AG04449 (cell line): ENCODE measurements around the gene RBM23.
"Not testable (repeated sequence)": the region's sequence is repeated elsewhere in the genome, so short reads cannot be mapped to it uniquely, and the experiment has no call there.

Source experiments
- CTCF ChIA-PET: fragments of 350-600 bp; formaldehyde crosslinking; extraction: SDS; loops from one replicate; lab custom pipeline; 2021; ENCODE audit warnings: antibody characterized with exemption; lab: Yijun Ruan, JAX
- POLR2A ChIA-PET: fragments of 400-600, 350-600 bp; formaldehyde crosslinking; extraction: SDS; loops from one replicate; lab custom pipeline; 2020; ENCODE audit warnings: antibody characterized with exemption, inconsistent platforms; lab: Yijun Ruan, JAX
- DNase-seq: peaks from one replicate; pipeline ENCODE4 v3.0.0-alpha.2; 2010; ENCODE audit warnings: low read depth, low spot score
- H3K4me3 ChIP-seq: 2 replicates; pipeline ENCODE4 v1.5.1; 2011; ENCODE audit warnings: low read depth, mild to moderate bottlenecking, control low read depth, low read length
- TF ChIP-seq, protein P1 (sequence below): IDR thresholded peaks from one replicate; pipeline ENCODE4 v1.5.1; 2011; ENCODE audit warnings: mild to moderate bottlenecking, moderate library complexity, low read length, control low read depth, inconsistent platforms; ENCODE audit not compliant: insufficient read depth; ENCODE audit errors: missing control alignments

RBM23 gene

DNA sequence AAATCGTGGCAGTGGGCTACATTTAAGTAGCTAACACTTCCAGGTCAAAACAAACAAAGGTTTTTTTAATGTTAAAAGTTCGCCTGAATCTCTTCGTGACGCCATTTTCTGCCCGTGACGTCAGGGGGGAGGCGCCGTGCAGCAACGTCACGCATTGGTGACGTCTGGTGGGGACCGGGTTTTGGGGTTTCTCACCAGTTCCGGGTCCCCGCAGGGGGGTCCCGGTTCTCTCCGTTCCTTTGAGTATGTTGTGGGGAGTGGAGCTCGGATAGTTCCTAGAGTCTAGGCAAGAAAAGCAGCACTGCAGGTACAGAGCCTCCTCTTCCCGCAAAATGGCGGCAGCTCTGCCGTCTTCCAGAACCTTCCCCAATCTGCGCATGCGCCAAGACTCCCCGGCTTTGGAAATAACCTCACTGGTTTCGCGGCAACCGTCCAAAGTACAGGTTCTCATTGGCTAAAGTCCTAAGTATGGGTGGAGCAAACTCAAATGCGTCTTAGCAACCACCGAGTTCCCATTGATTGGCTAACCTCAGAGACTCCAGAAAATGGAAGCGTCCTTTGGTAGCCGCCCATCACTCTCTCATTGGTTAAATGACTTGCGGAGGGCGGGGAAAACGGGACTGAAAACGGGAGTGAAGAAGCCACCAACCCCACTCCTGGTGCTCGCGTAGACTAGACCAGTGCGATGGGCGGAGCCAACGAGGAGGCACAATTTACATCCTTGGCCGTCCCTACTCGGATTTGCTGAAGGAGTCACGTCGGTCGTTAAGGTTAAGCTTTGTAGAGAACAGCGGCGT lies at the start of gene RBM23:
Gene RBM23, minus strand, starts transcription at position 346 of the 797 bp plus-strand sequence.
- ChIA-PET POLR2A (interaction anchor here (0.8 to 2.1 kb wide), 5 partner anchors 8 to 64 kb away, joined by 4 to 13 read pairs (median 5); partner anchors contain the start of genes AJUBA, PRMT5 and REM2), CTCF (interaction anchor here (0.9 to 8.7 kb wide), 16 partner anchors 11 to 362 kb away, joined by 3 to 97 read pairs (median 6); partner anchors contain the start of genes AJUBA, OXA1L and PRMT5)
- peak; percentile 99 for DNase-seq
- H3K4me3 ChIP-seq: peak within 1 kb of the TSS; percentile 76
- TF ChIP-seq, protein P1, sequence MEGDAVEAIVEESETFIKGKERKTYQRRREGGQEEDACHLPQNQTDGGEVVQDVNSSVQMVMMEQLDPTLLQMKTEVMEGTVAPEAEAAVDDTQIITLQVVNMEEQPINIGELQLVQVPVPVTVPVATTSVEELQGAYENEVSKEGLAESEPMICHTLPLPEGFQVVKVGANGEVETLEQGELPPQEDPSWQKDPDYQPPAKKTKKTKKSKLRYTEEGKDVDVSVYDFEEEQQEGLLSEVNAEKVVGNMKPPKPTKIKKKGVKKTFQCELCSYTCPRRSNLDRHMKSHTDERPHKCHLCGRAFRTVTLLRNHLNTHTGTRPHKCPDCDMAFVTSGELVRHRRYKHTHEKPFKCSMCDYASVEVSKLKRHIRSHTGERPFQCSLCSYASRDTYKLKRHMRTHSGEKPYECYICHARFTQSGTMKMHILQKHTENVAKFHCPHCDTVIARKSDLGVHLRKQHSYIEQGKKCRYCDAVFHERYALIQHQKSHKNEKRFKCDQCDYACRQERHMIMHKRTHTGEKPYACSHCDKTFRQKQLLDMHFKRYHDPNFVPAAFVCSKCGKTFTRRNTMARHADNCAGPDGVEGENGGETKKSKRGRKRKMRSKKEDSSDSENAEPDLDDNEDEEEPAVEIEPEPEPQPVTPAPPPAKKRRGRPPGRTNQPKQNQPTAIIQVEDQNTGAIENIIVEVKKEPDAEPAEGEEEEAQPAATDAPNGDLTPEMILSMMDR: no peak

DNA sequence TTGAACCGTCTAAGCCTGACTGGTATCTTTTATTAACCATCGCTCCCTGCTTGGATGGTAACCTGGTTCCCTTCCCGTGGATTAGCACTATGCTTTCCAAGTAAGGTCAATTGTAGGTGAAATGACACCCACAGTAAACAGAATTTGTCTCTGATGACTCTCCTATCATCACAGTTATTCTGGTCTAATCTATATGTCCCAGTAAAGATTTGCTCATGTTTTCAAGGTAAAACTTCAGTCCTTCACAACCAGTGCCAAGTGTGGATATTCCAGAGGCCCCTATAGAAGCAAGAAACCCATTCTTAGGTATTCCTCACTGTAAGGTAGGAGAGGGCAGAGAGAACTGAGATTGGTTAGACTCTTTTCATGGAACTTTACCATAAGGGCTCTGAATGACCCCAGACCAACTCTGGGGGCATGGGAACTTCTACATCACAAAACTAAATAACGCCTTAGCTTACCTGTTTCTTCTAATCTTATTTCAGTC lies 47.9 kb upstream of the RBM23 start:
- DNase-seq: no peak
- TF ChIP-seq, protein P1: no peak
- POLR2A ChIA-PET: interaction anchor here (1.0 to 1.1 kb wide), 2 partner anchors 10 to 11 kb away, joined by 3 to 5 read pairs; no protein-coding TSS in a partner anchor
- CTCF ChIA-PET: interaction anchor here (0.5 to 1.5 kb wide), 4 partner anchors 8 to 93 kb away, joined by 3 read pairs; no protein-coding TSS in a partner anchor
- H3K4me3 ChIP-seq: no peak overlapping the region

DNA sequence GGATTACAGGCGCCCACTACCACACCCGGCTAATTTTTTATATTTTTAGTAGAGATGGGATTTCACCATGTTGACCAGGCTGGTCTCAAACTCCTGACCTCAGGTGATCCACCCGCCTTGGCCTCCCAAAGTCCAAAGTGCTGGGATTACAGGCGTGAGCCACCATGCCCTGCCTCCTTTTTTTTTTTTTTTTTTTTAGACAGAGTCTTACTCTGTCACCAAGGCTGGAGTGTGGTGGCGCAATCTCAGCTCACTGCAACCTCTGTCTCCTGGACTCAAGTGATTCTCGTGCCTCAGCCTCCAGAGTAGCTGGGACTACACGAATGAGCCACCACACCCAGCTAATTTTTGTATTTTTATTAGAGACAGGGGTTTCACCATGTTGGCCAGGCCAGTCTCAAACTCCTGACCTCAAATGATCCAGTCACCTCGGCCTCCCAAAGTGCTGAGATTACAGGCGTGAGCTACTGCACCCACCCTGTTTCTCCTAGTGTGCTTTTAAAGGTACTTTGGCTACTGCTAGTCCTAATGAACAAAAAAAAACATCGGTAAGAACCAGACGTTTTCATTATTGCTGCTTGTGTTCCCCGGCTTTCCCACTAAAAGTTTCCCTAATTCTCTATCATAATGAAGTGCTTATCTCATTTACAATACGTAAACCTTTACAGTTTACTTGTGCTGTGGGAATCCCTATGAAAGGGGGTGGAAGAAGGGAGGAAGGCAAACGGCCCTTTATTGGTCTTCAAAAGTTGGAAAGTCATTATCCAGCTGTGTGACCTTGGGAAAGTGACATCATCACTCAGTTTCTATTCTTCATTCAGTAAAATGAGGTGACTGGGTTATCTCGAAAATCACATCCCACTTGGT lies 47.2 kb upstream of the RBM23 start:
- ChIA-PET POLR2A (interaction anchor here (1.0 to 1.1 kb wide), 2 partner anchors 10 to 12 kb away, joined by 3 to 5 read pairs; no protein-coding TSS in a partner anchor), CTCF (interaction anchor here (1.4 to 3.1 kb wide), 3 partner anchors 9 to 409 kb away, joined by 3 to 10 read pairs (median 3); no protein-coding TSS in a partner anchor)

DNA sequence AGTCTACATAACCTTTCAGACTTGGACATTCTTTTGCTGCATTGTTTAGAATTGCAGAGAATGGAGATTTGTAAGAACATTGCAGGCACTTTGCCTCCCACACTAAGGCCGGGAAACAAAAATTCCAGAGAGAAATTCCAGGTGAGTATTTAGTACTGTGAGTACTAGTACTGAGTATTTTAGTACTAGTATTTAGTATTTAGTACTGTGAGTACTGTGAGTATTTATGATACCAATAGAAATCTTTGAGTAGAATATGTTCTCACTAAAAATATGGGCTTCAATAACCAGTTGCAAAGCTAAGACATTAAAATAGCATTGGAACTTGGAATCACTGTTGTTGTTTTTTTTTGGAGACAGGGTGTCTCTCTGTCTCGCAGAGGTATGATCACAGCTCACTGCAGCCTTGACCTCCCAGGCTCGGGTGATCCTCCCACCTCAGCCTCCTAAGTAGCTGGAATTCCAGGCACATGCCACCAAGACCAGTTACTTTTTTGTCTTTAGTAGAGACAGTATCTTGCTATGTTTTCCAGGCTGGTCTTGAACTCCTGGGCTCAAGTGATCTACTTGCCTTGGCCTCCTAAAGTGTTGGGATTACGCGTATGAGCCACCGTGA lies 43.2 kb upstream of the RBM23 start:
- H3K4me3 ChIP-seq: no peak overlapping the region
- CTCF ChIA-PET: interaction anchor here (1.1 to 11.5 kb wide), 5 partner anchors 11 to 115 kb away, joined by 3 to 114 read pairs (median 6); partner anchors contain the start of gene PRMT5
- POLR2A ChIA-PET: no interaction called here
- DNase-seq: no peak
- TF ChIP-seq, protein P1: no peak

More for the DNA sequence above, 47.2 kb upstream of the RBM23 start:
- H3K4me3 ChIP-seq, DNase-seq: not testable (repeated sequence)

DNA sequence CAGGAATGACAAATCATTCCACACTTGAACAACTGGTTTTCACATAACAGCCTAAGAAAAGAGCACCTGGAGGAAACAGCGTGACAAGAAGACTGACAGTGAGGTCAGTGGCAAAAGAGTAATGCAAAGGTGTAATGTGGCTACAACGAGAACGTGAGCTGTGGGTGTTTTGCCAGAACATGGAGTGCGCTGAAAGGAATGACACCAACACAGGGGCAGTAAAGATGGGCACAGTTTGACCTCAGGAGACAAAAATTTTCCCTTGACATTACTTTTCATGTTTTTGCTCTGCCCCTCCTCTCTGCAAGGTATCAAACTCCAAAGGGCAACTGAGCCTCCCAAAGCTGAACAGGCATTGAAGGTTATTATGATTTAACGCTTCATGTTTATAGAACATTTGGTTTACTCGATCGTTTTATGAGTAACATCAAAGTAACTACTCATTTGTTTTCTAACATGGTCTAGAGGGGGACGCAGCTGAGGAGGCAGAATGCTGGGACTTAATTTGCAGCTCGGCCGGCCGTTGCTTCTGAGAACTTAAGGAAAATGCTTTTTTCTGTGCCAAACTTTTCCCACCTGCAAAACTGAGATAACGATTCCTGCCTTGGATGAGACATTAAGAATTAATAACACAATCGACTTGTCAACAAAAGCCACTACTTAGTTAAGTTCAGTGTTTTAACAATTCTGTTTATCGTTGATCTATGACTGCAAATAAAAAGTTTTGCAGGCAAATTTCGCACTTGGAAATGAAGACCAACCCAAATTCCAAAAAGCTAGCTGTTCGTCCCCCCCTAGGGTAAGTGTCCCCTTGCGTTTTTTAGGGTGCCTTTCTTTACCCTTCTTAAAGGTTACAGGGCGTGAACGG lies 37.0 kb upstream of the RBM23 start:
- no peak for DNase-seq
- POLR2A ChIA-PET: interaction anchor here (0.7 to 2.5 kb wide), 7 partner anchors 10 to 139 kb away, joined by 3 to 18 read pairs (median 4); partner anchors contain the start of genes ACIN1, AJUBA and C14orf119

More for the DNA sequence above, 37.0 kb upstream of the RBM23 start:
- CTCF ChIA-PET: interaction anchor here (0.6 to 11.5 kb wide), 14 partner anchors 13 to 732 kb away, joined by 3 to 114 read pairs (median 4); partner anchors contain the start of gene AJUBA
- H3K4me3 ChIP-seq: peak overlapping the region; percentile 66
- TF ChIP-seq, protein P1: no peak
